ENCODE results near the gene CRTC1.

The CRTC1 gene

GRCh38 chr19:18785179-18786124 is 102.0 kb downstream of the CRTC1 start:
- Histone ChIP-seq H3K9me3 (ENCODE audit: insufficient read depth, low read length, severe bottlenecking) (no peaks in the 10 kb centered on the region), H3K9ac (ENCODE audit: low read depth, low read length) (no peak overlapping the region), H3K27ac (ENCODE audit: low read length) (no peak overlapping the region), H3K79me2 (ENCODE audit: insufficient read depth, low read length) (no peaks in the 10 kb centered on the region), H2AFZ (ENCODE audit: low read depth, low read length) (no peak overlapping the region), H3K4me1 (ENCODE audit: insufficient read depth, low read length) (no peaks in the 10 kb centered on the region), H4K20me1 (ENCODE audit: insufficient read depth, low read length) (0 out of 2 replicates have a peak, but pooled peaks cover 4% of the 10 kb centered on the region), H3K27me3 (ENCODE audit: insufficient read depth, low read length, poor library complexity) (no peaks in the 10 kb centered on the region), H3K36me3 (ENCODE audit: insufficient read depth, low read length) (no peaks in the 10 kb centered on the region), H3K4me3 (ENCODE audit: low read depth in 1 of 2, low read length in 2 of 2) (no peak overlapping the region), H3K4me2 (ENCODE audit: insufficient read depth, low read length) (no peak overlapping the region)
- DNase-seq (peak; percentile 70), ATAC-seq (ENCODE audit: insufficient read depth, low read depth) (peak; percentile 74)
- TF ChIP-seq EZH2 (IDR thresholded peaks at IDR 0.05; ENCODE audit: borderline replicate concordance, low read depth, low read length, severe bottlenecking): no peak
- TF ChIP-seq CTCF (IDR thresholded peaks at IDR 0.05; ENCODE audit: borderline replicate concordance, extremely low read depth, low read length, poor library complexity, severe bottlenecking): no peak

GRCh38 chr19:18788529-18789421 is 105.3 kb downstream of the CRTC1 start:
- Histone ChIP-seq H2AFZ (ENCODE audit: low read depth, low read length) (no peak overlapping the region), H3K4me1 (ENCODE audit: insufficient read depth, low read length) (no peaks in the 10 kb centered on the region), H3K4me2 (ENCODE audit: insufficient read depth, low read length) (no peak overlapping the region), H3K27me3 (ENCODE audit: insufficient read depth, low read length, poor library complexity) (no peaks in the 10 kb centered on the region), H4K20me1 (ENCODE audit: insufficient read depth, low read length) (0 out of 2 replicates have a peak, but pooled peaks cover 4% of the 10 kb centered on the region), H3K4me3 (ENCODE audit: low read depth in 1 of 2, low read length in 2 of 2) (no peak overlapping the region), H3K27ac (ENCODE audit: low read length) (no peak overlapping the region), H3K36me3 (ENCODE audit: insufficient read depth, low read length) (no peaks in the 10 kb centered on the region), H3K9me3 (ENCODE audit: insufficient read depth, low read length, severe bottlenecking) (no peaks in the 10 kb centered on the region), H3K79me2 (ENCODE audit: insufficient read depth, low read length) (no peaks in the 10 kb centered on the region), H3K9ac (ENCODE audit: low read depth, low read length) (no peak overlapping the region)
- DNase-seq (no peak), ATAC-seq (ENCODE audit: insufficient read depth, low read depth) (no peak)
- TF ChIP-seq CTCF (IDR thresholded peaks at IDR 0.05; ENCODE audit: borderline replicate concordance, extremely low read depth, low read length, poor library complexity, severe bottlenecking): no peak
- TF ChIP-seq EZH2 (IDR thresholded peaks at IDR 0.05; ENCODE audit: borderline replicate concordance, low read depth, low read length, severe bottlenecking): no peak

GRCh38 chr19:18789422-18789869 is 106.0 kb downstream of the CRTC1 start:
- H3K27me3 ChIP-seq (ENCODE audit: insufficient read depth, low read length, poor library complexity): no peaks in the 10 kb centered on the region
- ATAC-seq (ENCODE audit: insufficient read depth, low read depth) (no peak), DNase-seq (no peak)
- no peak overlapping the region for H3K4me3 ChIP-seq (ENCODE audit: low read depth in 1 of 2, low read length in 2 of 2)
- TF ChIP-seq EZH2 (IDR thresholded peaks at IDR 0.05; ENCODE audit: borderline replicate concordance, low read depth, low read length, severe bottlenecking) (no peak), CTCF (IDR thresholded peaks at IDR 0.05; ENCODE audit: borderline replicate concordance, extremely low read depth, low read length, poor library complexity, severe bottlenecking) (no peak)
- H3K27ac ChIP-seq (ENCODE audit: low read length): no peak overlapping the region
- H3K9me3 ChIP-seq (ENCODE audit: insufficient read depth, low read length, severe bottlenecking): no peaks in the 10 kb centered on the region
- H3K4me2 ChIP-seq (ENCODE audit: insufficient read depth, low read length): no peak overlapping the region
- H3K4me1 ChIP-seq (ENCODE audit: insufficient read depth, low read length): no peaks in the 10 kb centered on the region
- no peak overlapping the region for H3K9ac ChIP-seq (ENCODE audit: low read depth, low read length)
- no peaks in the 10 kb centered on the region for H3K79me2 ChIP-seq (ENCODE audit: insufficient read depth, low read length)
- 0 out of 2 replicates have a peak, but pooled peaks cover 4% of the 10 kb centered on the region for H4K20me1 ChIP-seq (ENCODE audit: insufficient read depth, low read length)
- H3K36me3 ChIP-seq (ENCODE audit: insufficient read depth, low read length): no peaks in the 10 kb centered on the region
- no peak overlapping the region for H2AFZ ChIP-seq (ENCODE audit: low read depth, low read length)
